WTC11 (cell line): ENCODE data around the gene TUBA1B. TPM values are rescaled to one million over a fixed set of nuclear protein-coding genes. Genes with fewer than 3 reads are reported as not detected.

Experiments
- ATAC-seq: fragments of 200-7000 bp; cut with Tn5 transposase; 2 replicates; pipeline ENCODE4 v1.10.0; 2021; ENCODE audit warnings: mild to moderate bottlenecking, moderate library complexity
- CTCF ChIA-PET: fragments of 300-600 bp; sonication (Branson Sonifier 250); formaldehyde crosslinking; loops from one replicate; lab custom pipeline; 2021; ENCODE audit warnings: antibody characterized with exemption; lab: Charles Lee
- POLR2A ChIA-PET: fragments of 350-600 bp; sonication (Branson Sonifier 250); formaldehyde crosslinking; loops from one replicate; lab custom pipeline; 2021; ENCODE audit warnings: antibody characterized with exemption; lab: Charles Lee
- DNase-seq: peaks from one replicate; pipeline ENCODE4 v3.0.0; 2021; ENCODE audit warnings: low spot score
- H3K27ac Mint-ChIP-seq: 2 replicates; pipeline ENCODE4 v1.8.0; 2021; ENCODE audit warnings: mixed read lengths
- H3K27me3 Mint-ChIP-seq: 2 replicates; pipeline ENCODE4 v1.8.0; 2021; ENCODE audit warnings: low read depth, mild to moderate bottlenecking, moderate library complexity, mixed read lengths
- H3K36me3 Mint-ChIP-seq: 2 replicates; pipeline ENCODE4 v1.8.0; 2021; ENCODE audit warnings: mixed read lengths
- H3K4me1 Mint-ChIP-seq: 2 replicates; pipeline ENCODE4 v1.8.0; 2022; ENCODE audit warnings: mixed read lengths
- H3K4me3 Mint-ChIP-seq: 2 replicates; pipeline ENCODE4 v1.8.0; 2021; ENCODE audit warnings: mild to moderate bottlenecking, moderate library complexity, mixed read lengths
- H3K9me3 Mint-ChIP-seq: 2 replicates; pipeline ENCODE4 v1.8.0; 2021; ENCODE audit warnings: mixed read lengths
- AFF4 ChIP-seq: sonication (generic); formaldehyde crosslinking; IDR thresholded peaks from 2 replicates; pipeline ENCODE4 v1.8.1; 2023; ENCODE audit warnings: mild to moderate bottlenecking, missing genetic modification reagents, borderline replicate concordance
- ESRRA ChIP-seq: sonication (generic); formaldehyde crosslinking; IDR thresholded peaks from 2 replicates; pipeline ENCODE4 v1.8.1; 2022; ENCODE audit warnings: mild to moderate bottlenecking, missing genetic modification reagents, borderline replicate concordance
- ETV6 ChIP-seq: sonication (generic); formaldehyde crosslinking; IDR thresholded peaks from 2 replicates; pipeline ENCODE4 v1.8.1; 2022; ENCODE audit warnings: mild to moderate bottlenecking, missing genetic modification reagents
- FOXP1 ChIP-seq: sonication (generic); formaldehyde crosslinking; IDR thresholded peaks from 2 replicates; pipeline ENCODE4 v1.8.0; 2022; ENCODE audit warnings: missing genetic modification reagents, mild to moderate bottlenecking, moderate library complexity, borderline replicate concordance
- IRF1 ChIP-seq: sonication (generic); formaldehyde crosslinking; IDR thresholded peaks from 2 replicates; pipeline ENCODE4 v1.8.0; 2023; ENCODE audit warnings: missing genetic modification reagents
- JUN ChIP-seq: sonication (generic); formaldehyde crosslinking; IDR thresholded peaks from 2 replicates; pipeline ENCODE4 v1.8.0; 2023; ENCODE audit warnings: mild to moderate bottlenecking, missing genetic modification reagents
- MAX ChIP-seq: sonication (generic); formaldehyde crosslinking; IDR thresholded peaks from 2 replicates; pipeline ENCODE4 v1.8.0; 2022; ENCODE audit warnings: mild to moderate bottlenecking, missing genetic modification reagents
- NFE2L1 ChIP-seq: sonication (generic); formaldehyde crosslinking; IDR thresholded peaks from 2 replicates; pipeline ENCODE4 v1.8.1; 2023; ENCODE audit warnings: missing genetic modification reagents
- NFYB ChIP-seq: sonication (generic); formaldehyde crosslinking; conservative IDR thresholded peaks from 2 replicates; pipeline ENCODE4 v1.8.0; 2022; ENCODE audit warnings: low read depth, missing genetic modification reagents
- TEAD4 ChIP-seq: sonication (generic); formaldehyde crosslinking; IDR thresholded peaks from 2 replicates; pipeline ENCODE4 v1.8.0; 2022; ENCODE audit warnings: mild to moderate bottlenecking, missing genetic modification reagents
- TP53 ChIP-seq: sonication (generic); formaldehyde crosslinking; IDR thresholded peaks from 2 replicates; pipeline ENCODE4 v1.8.1; 2023; ENCODE audit warnings: mild to moderate bottlenecking, missing genetic modification reagents
- USF1 ChIP-seq: sonication (generic); formaldehyde crosslinking; IDR thresholded peaks from 2 replicates; pipeline ENCODE4 v1.8.0; 2022; ENCODE audit warnings: mild to moderate bottlenecking, missing genetic modification reagents
- ZNF138 ChIP-seq: sonication (generic); formaldehyde crosslinking; conservative IDR thresholded peaks from 2 replicates; pipeline ENCODE4 v1.8.1; 2022; ENCODE audit warnings: mild to moderate bottlenecking, moderate library complexity, missing genetic modification reagents
- ZNF263 ChIP-seq: sonication (generic); formaldehyde crosslinking; IDR thresholded peaks from 2 replicates; pipeline ENCODE4 v1.8.1; 2022; ENCODE audit warnings: low read depth, mild to moderate bottlenecking, moderate library complexity, missing genetic modification reagents
- ZNF416 ChIP-seq: fragments of 250-450 bp; sonication (Bioruptor Pico); IDR thresholded peaks from 2 replicates; pipeline ENCODE4 v1.9.0; 2021; ENCODE audit warnings: mild to moderate bottlenecking, inconsistent platforms
- total RNA-seq: library from RNA; stranded (reverse); gene quantifications from 3 replicates; pipeline ENCODE4 v1.2.3, GENCODE V29; 2021
- TF ChIP-seq, protein P1 (sequence below): sonication (generic); formaldehyde crosslinking; IDR thresholded peaks from 2 replicates; pipeline ENCODE4 v1.8.1; 2023; ENCODE audit warnings: mild to moderate bottlenecking, missing genetic modification reagents
- TF ChIP-seq, protein P2 (sequence below): sonication (generic); formaldehyde crosslinking; IDR thresholded peaks from 2 replicates; pipeline ENCODE4 v1.8.0; 2023; ENCODE audit warnings: mild to moderate bottlenecking, missing genetic modification reagents

TUBA1B gene
- total RNA-seq, 1 experiment from 2014 or later = 1,806 TPM

GRCh38 chr12:49094975-49095365 lies 36.2 kb downstream of the TUBA1B start (continued):
- TF ChIP-seq NFE2L1 (CRISPR knock-in tag) (no peak), NFYB (no peak), ETV6 (CRISPR knock-in tag) (no peak), USF1 (no peak)

DNA sequence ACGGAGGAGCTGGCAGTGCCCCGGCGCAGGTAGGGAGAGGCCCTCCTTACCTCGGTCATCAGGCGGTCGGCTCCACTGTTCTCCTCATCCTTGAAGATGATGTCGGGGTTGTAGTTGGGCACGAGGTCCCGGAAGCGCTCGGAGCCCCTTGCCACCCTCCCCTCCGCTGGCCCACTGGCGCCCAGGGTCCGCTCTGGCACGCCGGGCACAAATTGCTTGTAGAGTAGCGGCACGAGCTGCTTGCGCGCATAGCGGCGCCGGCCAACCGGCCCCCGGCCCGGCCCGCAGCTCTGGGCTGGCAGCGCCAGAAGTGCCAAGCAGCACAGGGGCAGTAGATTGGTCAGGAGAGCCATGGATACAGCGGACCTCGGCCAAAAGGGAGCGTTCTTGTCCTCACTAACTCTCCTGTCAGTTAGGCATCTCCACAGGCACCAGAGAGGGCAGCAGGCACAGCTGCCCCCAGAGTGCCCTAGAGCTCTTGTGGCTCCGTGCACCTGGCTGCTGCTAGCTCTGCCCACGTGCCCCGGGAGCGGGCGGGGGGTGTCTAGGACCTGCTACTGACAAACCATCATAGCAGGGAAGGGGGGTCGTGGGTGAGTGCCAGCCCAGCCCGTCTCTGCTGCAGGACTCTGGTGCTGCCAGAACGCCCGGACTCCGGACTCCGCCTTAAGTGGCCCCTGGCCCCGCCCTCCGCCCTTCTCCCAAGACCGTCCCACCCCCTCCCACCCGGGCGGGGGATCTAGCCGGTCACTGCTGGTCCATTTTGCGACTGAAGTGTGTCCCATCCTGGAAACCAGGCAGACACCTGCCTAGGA lies 36.8 kb downstream of the TUBA1B start, which contains the start of gene DHH:
TSS of gene DHH (minus strand) at position 642 of the 815 bp plus-strand sequence. CDS start at position 353, 289 bp downstream.
- peak; percentile 72 for DNase-seq
- CTCF ChIA-PET = interaction anchor here (0.6 to 4.6 kb wide), 20 partner anchors 9 to 141 kb away, joined by 3 to 64 read pairs (median 4); partner anchors contain the start of genes RHEBL1, TUBA1B and WNT1
- peaks cover 5% of the 10 kb centered on the region; the same call in 1 of the 2 replicates for H3K36me3 Mint-ChIP-seq
- H3K9me3 Mint-ChIP-seq = no peaks in the 10 kb centered on the region
- peak; percentile 34 for ATAC-seq
- peaks cover 45% of the 10 kb centered on the region for H3K4me1 Mint-ChIP-seq
- H3K4me3 Mint-ChIP-seq = peak within 1 kb of the TSS; percentile 55
- H3K27me3 Mint-ChIP-seq = peaks cover 65% of the 10 kb centered on the region
- TF ChIP-seq MAX (CRISPR knock-in tag) = no peak
- 0 out of 2 replicates have a peak, but pooled peaks have one; percentile 5 for TF ChIP-seq FOXP1 (CRISPR knock-in tag)
- TF ChIP-seq, all 79 proteins: peak for 1
- POLR2A ChIA-PET = interaction anchor here (0.6 kb wide), 1 partner anchor 116 kb away, joined by 3 read pairs; the partner anchor contains the start of gene WNT1
- H3K27ac Mint-ChIP-seq = no peak within 1 kb of the TSS

DNA sequence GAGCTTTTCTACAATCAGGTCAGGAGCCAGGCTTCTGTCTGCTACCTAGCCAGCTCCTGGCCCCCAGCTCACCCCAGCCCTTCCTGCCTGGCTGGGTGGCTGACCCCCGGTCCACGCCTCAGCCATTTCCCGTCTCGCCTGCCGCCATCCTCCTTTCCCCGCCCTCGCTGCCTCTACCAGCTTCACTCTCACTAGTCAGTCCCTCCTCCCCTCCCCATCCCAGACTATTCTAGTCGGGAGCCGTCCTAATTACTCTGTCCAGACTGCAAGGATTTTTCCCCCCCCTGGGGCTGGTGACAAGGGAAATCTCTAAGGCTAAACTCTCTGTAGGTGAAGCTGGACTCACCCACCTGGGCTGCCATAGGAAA lies 37.4 kb downstream of the TUBA1B start:
- H3K4me1 Mint-ChIP-seq = peaks cover 50% of the 10 kb centered on the region
- peaks cover 71% of the 10 kb centered on the region for H3K27me3 Mint-ChIP-seq
- H3K36me3 Mint-ChIP-seq = peaks cover 5% of the 10 kb centered on the region; the same call in 1 of the 2 replicates
- peak; percentile 31 for DNase-seq
- peak overlapping the region; percentile 55 for H3K4me3 Mint-ChIP-seq
- no peak overlapping the region for H3K27ac Mint-ChIP-seq
- TF ChIP-seq, protein P1, sequence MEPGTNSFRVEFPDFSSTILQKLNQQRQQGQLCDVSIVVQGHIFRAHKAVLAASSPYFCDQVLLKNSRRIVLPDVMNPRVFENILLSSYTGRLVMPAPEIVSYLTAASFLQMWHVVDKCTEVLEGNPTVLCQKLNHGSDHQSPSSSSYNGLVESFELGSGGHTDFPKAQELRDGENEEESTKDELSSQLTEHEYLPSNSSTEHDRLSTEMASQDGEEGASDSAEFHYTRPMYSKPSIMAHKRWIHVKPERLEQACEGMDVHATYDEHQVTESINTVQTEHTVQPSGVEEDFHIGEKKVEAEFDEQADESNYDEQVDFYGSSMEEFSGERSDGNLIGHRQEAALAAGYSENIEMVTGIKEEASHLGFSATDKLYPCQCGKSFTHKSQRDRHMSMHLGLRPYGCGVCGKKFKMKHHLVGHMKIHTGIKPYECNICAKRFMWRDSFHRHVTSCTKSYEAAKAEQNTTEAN (CRISPR knock-in tag) = no peak
- TF ChIP-seq ZNF138 (CRISPR knock-in tag) = no peak
- no peak for TF ChIP-seq TEAD4 (CRISPR knock-in tag)
- TF ChIP-seq, protein P2, sequence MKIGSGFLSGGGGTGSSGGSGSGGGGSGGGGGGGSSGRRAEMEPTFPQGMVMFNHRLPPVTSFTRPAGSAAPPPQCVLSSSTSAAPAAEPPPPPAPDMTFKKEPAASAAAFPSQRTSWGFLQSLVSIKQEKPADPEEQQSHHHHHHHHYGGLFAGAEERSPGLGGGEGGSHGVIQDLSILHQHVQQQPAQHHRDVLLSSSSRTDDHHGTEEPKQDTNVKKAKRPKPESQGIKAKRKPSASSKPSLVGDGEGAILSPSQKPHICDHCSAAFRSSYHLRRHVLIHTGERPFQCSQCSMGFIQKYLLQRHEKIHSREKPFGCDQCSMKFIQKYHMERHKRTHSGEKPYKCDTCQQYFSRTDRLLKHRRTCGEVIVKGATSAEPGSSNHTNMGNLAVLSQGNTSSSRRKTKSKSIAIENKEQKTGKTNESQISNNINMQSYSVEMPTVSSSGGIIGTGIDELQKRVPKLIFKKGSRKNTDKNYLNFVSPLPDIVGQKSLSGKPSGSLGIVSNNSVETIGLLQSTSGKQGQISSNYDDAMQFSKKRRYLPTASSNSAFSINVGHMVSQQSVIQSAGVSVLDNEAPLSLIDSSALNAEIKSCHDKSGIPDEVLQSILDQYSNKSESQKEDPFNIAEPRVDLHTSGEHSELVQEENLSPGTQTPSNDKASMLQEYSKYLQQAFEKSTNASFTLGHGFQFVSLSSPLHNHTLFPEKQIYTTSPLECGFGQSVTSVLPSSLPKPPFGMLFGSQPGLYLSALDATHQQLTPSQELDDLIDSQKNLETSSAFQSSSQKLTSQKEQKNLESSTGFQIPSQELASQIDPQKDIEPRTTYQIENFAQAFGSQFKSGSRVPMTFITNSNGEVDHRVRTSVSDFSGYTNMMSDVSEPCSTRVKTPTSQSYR (CRISPR knock-in tag) = no peak
- TF ChIP-seq, all 79 proteins: peak for 0
- CTCF ChIA-PET = interaction anchor here (0.8 to 4.6 kb wide), 14 partner anchors 9 to 142 kb away, joined by 3 to 64 read pairs (median 6); partner anchors contain the start of genes TUBA1B and WNT1
- no peaks in the 10 kb centered on the region for H3K9me3 Mint-ChIP-seq
- POLR2A ChIA-PET = interaction anchor here (0.6 kb wide), 1 partner anchor 115 kb away, joined by 3 read pairs; the partner anchor contains the start of gene WNT1
- ATAC-seq = no peak

DNA sequence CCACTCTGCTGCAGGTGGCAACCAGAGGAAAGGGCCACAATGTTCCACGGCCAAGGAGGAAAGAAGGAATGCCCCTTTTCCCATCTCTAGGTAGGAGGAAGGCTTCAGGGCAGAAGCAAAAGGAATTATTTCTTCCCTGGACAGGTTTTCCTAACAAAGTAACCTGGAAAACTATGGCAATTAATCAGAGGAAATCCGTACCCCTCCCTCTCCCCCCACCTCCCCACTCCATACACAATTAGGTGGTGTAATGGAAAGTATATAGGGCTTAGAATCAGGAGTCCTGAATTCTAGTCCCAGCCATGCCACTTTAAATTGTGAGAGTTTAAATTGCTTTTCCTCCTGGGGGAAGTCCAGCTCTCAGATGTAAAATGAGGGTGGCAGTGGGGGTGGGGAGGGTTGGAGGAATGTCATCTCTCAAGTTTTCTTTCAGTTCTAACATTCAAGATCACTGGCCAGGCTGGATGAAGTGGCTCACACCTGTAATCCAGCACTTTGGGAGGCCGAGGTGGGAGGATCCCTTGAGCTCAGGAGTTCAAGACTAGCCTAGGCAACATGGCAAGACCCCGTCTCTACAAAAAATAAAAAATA lies 38.3 kb downstream of the TUBA1B start:
- ChIA-PET CTCF (interaction anchor here (0.6 to 4.6 kb wide), 35 partner anchors 8 to 265 kb away, joined by 3 to 64 read pairs (median 5); partner anchors contain the start of genes LMBR1L, PRKAG1, RHEBL1 and TUBA1B), POLR2A (interaction anchor here (1.0 to 1.4 kb wide), 2 partner anchors 23 to 28 kb away, joined by 3 to 6 read pairs; partner anchors contain the start of gene RHEBL1)
- peaks cover 5% of the 10 kb centered on the region; the same call in 1 of the 2 replicates for H3K36me3 Mint-ChIP-seq
- H3K4me3 Mint-ChIP-seq = peak overlapping the region; percentile 56
- H3K9me3 Mint-ChIP-seq = no peaks in the 10 kb centered on the region
- ATAC-seq (no peak), DNase-seq (no peak)
- H3K27ac Mint-ChIP-seq = no peak overlapping the region
- H3K4me1 Mint-ChIP-seq = peaks cover 57% of the 10 kb centered on the region
- peaks cover 80% of the 10 kb centered on the region for H3K27me3 Mint-ChIP-seq
- TF ChIP-seq ZNF263 (CRISPR knock-in tag) = no peak
- TF ChIP-seq JUN (CRISPR knock-in tag) = no peak
- TF ChIP-seq TP53 (CRISPR knock-in tag) = no peak
- no peak for TF ChIP-seq ZNF138 (CRISPR knock-in tag)
- no peak for TF ChIP-seq AFF4 (CRISPR knock-in tag)
- TF ChIP-seq ZNF416 = no peak
- no peak for TF ChIP-seq IRF1 (CRISPR knock-in tag)
- no peak for TF ChIP-seq ESRRA
